GM21526 (cell line): ENCODE results near the gene SGMS1.
A peak's percentile ranks its signal among the peaks of the same experiment; 100 is the strongest.
"Not testable (repeated sequence)": the region's sequence is repeated elsewhere in the genome, so short reads cannot be mapped to it uniquely, and the experiment has no call there.

Experiments
- ATAC-seq: cut with Tn5 transposase; IDR thresholded peaks from one replicate; pipeline ENCODE4 v1.9.1; 2021; ENCODE audit warnings: moderate library complexity; ENCODE audit not compliant: unreplicated experiment, low FRiP score

SGMS1 gene

DNA sequence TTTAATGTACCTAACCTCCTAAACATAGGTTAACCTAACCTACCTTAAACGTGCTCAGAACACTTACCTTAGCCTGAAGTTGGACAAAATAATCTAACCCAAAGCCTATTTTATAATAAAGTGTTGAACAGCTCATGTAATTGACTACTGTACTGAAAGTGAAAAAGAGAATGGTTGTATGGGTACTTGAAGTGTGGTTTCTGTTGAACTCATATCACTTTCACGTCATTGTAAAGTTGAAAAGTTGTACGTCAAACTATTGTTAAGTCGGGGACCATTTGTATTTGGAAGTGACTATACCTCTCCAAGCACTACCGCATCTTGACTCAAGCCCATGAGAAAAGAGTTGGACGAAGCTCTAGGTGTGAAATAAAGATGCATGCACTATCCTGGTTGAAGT is 334.6 kb downstream of the SGMS1 start:
- ATAC-seq = no peak

DNA sequence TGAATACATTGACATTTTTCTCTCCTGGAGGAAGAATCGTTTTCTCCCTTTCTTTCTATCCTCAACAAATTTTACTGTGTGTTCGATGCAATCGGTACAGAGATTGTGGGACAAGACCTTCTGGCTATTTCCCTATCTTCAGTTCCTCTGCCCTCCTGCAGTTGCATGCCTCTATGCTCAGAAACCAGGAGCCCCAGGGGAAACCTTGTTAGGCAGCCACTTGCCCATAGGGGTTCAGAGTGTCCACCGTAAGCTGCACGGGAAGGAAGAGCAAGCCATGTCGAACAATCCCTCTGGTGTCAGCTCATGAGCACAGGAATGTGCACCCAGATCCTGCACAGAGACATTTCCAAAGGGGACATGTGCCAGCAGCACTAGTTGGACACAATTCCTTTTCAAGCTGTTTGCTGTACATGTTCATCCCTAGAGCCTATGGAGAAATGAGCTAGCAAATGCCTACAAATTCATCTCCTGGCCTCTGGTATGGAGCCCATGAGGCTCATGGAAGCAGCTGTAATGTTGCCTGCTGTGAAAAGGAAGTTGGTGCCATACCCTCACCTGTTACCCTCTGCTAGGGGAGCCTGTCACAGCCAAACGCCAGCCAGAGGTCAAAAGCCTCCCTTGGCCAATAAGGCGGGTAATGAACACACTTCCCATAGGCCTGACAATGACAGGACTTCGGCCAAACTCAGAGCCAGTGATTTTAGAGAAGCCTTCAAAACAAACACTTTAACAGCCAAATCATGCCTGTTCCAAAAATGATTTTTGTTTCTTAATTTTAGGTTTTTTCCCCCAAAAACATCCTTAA is 336.6 kb downstream of the SGMS1 start:
- no peak for ATAC-seq

DNA sequence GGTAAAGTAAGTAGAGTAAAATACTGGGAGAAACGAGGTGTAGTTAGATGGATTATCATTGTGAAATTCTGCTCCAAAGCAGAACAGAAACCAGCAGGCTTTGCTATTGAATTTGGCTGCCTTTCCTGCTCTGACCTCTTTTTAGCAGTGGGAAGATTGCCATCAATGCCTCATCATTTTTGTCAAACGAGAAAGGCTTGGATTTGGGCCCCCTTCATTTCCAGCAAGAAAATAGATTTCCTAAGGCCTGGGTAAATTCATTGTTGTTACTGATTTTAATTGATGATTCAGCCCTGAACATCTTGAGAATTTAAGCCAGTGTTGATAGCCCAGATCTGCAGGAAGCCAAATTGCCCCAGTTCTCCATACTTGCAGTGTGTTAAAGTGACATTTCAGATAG is 337.2 kb downstream of the SGMS1 start:
- no peak for ATAC-seq

DNA sequence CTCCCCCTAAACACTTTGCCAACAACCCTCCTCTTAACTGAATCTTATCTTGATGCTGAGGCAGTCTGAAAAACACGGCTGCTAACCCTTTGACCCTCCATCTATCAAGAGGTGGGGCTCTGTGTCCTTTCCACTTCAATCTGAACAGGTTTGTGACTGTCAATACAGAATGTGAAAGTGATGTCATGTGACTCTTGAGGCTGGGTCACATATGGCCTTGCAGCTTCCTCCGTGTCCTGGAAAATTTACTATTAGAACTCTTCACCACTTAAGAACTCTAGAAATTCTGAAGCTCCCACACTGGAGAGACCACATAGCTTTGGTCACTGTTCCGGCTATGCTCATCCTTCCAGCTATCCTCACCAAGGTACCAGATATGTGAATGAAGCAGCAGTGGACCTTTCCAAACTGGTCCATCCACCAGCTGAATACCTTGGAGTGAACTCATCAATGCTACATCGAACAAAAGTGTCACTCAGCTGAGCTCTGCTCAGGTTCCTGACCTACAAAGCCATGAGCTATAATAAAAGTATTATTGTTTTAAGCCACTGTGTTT is 341.7 kb downstream of the SGMS1 start:
- ATAC-seq = no peak

DNA sequence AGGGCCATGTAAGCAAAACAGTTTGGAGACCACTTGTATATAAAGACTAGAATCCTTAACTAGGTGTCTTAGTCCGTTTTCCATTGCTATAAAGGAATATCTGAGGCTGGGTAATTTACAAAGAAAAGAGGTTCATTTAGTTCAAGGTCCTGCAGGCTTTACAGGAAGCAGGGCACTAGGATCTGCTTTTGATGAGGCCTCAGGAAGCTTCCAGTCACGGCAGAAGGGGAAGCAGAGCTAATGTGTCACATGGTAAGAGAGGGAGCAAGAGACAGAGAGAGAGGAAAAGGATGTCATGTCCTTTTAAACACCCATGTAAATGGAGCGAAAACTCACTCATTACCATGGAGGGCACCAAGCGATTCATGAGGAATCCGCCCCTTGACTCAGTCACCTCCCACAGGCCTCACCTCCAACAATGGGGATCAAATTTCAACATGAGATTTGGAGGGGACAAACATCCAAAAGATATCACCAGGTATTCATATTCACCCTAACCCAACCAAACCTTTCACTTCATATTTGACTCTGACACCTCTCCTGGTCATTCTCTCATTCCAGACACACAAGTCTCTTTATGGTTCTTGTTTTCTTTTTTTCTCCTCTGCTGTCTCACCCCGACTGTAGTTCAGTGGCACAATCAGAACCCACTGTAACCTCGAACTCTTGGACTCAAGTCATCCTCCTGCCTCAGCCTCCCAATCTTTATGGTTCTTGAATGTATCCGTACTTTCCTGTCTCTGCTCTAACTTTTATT is 342.4 kb downstream of the SGMS1 start:
- ATAC-seq = no peak

DNA sequence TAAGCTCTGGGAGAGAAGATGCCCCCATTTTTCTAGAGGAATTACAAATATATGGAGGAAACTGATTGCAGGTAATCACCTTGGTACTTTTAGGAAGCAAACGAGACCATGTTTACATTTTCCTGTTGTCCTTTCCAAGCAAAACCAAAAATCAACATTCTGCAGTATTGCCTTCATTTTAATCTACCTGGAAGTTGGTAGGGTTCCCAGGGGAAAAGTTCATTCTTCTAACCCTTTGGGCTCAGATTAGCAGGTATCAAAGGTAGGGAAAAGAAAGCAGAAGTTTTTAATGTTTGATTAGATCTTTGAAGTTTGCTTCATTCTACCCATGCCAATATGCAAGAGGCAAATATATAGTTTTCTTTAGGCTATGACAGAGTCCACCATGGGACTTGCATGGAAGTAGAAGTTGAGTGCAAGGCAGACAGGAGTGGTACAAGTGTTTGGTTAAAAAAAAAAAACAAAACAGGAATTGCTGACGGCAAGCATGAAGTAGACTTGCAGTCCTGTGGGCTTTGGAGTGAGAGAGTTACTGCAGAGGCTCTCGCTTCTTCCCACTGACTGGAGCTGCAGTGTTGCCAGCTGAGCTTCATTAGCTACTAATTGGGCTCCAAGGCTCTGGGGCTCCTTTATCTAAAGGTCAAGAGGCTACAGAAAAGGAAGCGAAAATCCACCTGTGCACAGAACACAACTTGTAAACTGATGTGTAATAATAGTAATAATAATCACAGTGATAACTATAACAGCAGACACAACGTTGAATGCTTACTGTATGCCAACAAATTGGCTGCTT is 343.5 kb downstream of the SGMS1 start:
- no peak for ATAC-seq

DNA sequence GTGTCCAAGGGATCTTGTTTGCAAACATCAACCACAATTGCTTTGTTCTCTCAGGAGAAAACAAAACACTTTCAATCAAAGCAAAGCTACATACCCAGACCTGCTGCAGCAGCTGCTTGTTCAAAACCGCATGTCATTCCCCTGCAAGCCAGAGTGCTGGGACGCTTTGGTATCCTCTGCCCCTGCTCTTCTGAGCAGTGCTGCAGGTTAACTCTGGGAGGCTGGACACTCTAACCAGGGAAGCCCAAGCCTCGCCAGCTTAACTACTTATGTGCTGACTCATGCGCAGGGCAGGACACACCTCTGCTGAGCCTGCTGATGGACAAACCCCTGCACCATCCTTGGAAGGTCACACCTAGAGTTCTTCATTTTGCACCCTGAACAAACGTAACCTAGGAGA is 344.3 kb downstream of the SGMS1 start:
- no peak for ATAC-seq

DNA sequence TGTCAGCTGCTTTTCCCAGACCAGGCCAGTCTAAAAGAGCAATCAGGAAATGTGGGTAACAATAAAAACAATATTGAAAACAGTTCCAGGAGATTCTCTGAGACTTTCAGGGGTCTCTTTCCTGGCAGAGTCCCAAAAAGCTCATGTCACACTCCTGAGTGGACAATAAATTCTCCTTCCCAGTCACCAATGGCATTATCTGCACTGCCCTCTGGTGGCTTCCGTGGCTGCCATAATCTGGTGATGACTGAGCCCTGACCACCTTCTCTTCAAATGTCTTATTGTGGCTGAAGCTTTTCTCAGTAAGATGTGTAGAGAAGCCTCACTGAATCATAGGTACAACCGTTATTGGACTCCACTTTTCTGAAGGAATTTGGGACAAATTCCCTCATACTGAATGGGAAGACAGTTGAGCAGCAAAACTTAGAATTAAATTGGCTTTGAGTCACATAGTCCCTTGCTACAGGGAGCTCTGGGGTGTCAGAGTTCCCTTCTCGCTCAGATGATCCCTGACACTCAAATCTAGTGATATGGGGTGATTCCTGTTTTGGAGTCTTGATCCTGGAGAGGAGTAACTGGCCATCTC is 348.0 kb downstream of the SGMS1 start:
- no peak for ATAC-seq

DNA sequence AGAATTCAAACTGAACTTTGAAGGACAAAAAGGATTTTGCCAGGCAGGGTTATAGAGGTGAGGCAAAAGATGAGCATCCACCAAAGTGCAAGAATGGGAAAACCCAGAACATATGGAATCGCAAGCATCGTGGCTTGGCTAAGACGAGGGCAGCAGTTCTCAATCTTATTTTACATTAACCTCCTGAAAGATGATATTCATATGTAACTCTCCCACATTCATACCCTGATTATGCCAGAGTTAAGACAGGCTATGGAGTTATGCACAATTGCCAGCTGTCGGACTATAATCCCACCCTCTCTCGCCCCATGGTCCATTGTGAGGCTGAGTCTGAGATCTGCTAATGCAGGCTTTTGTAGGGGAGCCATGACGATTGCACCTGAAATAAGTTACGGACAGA is 351.2 kb downstream of the SGMS1 start:
- no peak for ATAC-seq

DNA sequence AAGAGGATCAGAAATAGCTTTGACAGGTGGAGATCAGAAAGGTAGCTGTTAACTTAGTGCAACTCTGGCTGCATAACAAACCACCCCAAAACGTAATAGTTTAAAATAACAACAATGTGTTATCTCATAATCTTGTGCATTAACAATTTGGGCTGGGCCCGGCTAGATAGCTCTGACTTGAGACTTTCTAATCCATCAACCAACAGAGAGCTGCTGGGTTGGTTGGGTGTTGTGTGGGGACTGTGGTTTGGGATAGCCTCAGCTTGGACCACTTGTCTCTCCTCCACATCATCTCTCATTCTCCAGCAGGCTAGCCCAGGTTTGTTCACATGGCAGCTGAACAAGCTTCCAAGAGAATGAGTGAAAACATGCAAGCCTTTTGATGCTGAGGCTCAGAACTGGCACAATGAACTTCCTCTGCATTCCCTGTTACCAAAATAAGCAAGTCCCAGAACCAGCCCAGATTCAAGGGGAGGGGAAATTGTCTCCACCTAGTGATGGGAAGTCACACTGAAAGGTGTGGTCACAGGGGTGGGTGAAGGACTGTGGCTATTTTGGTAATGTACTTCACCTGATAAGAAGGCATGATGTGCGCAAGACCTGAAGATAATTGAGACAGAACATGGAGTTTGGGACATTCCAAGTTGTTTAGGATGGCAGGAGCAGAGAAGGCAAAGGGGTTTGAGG is 352.0 kb downstream of the SGMS1 start:
- no peak for ATAC-seq

DNA sequence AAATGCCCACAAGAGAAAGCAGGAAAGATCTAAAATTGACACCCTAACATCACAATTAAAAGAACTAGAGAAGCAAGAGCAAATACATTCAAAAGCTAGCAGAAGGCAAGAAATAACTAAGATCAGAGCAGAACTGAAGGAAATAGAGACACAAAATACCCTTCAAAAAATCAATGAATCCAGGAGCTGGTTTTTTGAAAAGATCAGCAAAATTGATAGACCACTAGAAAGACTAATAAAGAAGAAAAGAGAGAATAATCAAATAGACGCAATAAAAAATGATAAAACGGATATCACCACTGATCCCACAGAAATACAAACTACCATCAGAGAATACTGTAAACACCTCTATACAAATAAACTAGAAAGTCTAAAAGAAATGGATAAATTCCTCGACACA is 355.9 kb downstream of the SGMS1 start:
- ATAC-seq = not testable (repeated sequence)

DNA sequence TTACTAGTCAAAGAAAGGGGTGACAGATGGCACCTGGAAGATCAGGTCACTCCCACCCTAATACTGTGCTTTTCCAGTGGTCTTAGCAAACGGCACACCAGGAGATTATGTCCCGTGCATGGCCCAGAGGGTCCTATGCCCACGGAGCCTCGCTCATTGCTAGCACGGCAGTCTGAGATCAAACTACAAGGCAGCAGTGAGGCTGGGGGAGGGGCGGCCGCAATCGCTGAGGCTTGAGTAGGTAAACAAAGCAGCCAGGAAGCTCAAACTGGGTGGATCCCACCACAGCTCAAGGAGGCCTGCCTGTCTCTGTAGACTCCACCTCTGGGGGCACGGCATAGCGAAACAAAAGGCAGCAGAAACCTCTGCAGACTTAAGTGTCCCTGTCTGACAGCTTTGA is 361.1 kb downstream of the SGMS1 start:
- not testable (repeated sequence) for ATAC-seq

DNA sequence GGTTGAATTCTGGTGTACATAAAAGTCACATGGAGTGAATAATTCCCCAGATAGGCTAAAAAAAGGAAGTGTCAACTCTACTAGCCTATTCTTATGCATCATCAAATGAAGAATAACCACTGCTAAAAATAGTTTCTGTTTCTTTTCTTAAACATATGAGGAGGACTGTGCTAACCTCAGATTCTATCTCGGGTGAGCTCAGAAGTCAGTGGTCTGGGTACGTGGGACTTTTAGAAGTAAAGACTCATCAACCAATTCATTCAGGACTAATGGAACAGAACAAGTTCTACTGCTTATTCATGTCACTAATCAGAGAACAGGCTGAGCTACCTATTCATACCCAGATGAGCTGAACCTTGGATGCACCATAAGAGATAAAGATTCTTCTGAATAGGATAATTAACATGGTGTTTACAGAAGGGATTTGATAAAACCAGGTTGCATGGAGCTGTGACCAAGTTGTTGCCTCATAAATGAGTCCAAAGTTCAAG is 362.9 kb downstream of the SGMS1 start:
- peak; percentile 99 for ATAC-seq
